Progenitor cell of endocrine pancreas (in vitro differentiated cells): ENCODE measurements around the gene CEND1. TPM values are rescaled to one million over a fixed set of nuclear protein-coding genes. Genes with fewer than 3 reads are reported as not detected.

Experiments
- DNase-seq: peaks from one replicate; pipeline ENCODE4 v3.0.0; 2021; ENCODE audit warnings: low spot score; ENCODE audit not compliant: unreplicated experiment
- H3K27ac Mint-ChIP-seq: 2 replicates; pipeline ENCODE4 v1.8.0; 2021; ENCODE audit warnings: mild to moderate bottlenecking, moderate library complexity, mixed read lengths
- H3K27me3 Mint-ChIP-seq: 2 replicates; pipeline ENCODE4 v1.8.0; 2021; ENCODE audit warnings: mixed read lengths
- H3K36me3 Mint-ChIP-seq: 2 replicates; pipeline ENCODE4 v1.8.0; 2022; ENCODE audit warnings: mixed read lengths; ENCODE audit not compliant: insufficient read depth
- H3K4me1 Mint-ChIP-seq: 2 replicates; pipeline ENCODE4 v1.8.0; 2021; ENCODE audit warnings: low read depth, mixed read lengths
- H3K4me3 Mint-ChIP-seq: 2 replicates; pipeline ENCODE4 v1.8.0; 2021; ENCODE audit warnings: low read depth, mild to moderate bottlenecking, moderate library complexity, mixed read lengths
- H3K9me3 Mint-ChIP-seq: 2 replicates; pipeline ENCODE4 v1.8.0; 2021; ENCODE audit warnings: low read depth, mixed read lengths
- total RNA-seq: library from RNA; stranded (reverse); gene quantifications from 2 replicates; pipeline ENCODE4 v1.2.1, GENCODE V29; 2021
- TF ChIP-seq, protein P1 (sequence below): fragments of 200-600 bp; sonication (generic); IDR thresholded peaks from one replicate; pipeline ENCODE4 v1.5.0; 2021; ENCODE audit warnings: antibody characterized with exemption, mild to moderate bottlenecking; ENCODE audit not compliant: unreplicated experiment

CEND1 gene
- total RNA-seq, 1 donor from 2014 or later: not detected

DNA sequence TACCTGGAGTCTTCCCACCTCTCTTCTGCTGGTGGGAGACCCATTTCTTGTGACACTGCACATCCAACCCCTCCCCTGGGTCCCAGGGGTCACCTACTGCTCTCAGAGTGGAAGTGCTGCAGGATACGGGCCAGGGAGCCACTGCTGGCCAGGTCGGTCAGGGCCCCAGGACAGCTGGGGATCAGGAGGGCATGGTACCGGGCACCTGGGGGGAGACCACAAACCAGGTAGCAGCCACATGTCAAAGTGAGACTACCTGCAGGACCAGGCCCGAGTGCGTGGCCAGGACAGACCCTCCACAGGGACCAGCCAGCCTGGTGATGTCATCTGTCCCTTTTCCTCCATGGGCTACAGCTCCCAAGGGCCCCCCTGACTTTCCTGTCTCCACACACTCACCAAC is 16.5 kb downstream of the CEND1 start:
- Mint-ChIP-seq H3K27ac (no peak overlapping the region), H3K36me3 (no peaks in the 10 kb centered on the region), H3K4me1 (peaks cover 7% of the 10 kb centered on the region), H3K27me3 (no peaks in the 10 kb centered on the region), H3K9me3 (no peaks in the 10 kb centered on the region), H3K4me3 (no peak overlapping the region)
- TF ChIP-seq, protein P1, sequence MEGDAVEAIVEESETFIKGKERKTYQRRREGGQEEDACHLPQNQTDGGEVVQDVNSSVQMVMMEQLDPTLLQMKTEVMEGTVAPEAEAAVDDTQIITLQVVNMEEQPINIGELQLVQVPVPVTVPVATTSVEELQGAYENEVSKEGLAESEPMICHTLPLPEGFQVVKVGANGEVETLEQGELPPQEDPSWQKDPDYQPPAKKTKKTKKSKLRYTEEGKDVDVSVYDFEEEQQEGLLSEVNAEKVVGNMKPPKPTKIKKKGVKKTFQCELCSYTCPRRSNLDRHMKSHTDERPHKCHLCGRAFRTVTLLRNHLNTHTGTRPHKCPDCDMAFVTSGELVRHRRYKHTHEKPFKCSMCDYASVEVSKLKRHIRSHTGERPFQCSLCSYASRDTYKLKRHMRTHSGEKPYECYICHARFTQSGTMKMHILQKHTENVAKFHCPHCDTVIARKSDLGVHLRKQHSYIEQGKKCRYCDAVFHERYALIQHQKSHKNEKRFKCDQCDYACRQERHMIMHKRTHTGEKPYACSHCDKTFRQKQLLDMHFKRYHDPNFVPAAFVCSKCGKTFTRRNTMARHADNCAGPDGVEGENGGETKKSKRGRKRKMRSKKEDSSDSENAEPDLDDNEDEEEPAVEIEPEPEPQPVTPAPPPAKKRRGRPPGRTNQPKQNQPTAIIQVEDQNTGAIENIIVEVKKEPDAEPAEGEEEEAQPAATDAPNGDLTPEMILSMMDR: no peak
- no peak for DNase-seq

DNA sequence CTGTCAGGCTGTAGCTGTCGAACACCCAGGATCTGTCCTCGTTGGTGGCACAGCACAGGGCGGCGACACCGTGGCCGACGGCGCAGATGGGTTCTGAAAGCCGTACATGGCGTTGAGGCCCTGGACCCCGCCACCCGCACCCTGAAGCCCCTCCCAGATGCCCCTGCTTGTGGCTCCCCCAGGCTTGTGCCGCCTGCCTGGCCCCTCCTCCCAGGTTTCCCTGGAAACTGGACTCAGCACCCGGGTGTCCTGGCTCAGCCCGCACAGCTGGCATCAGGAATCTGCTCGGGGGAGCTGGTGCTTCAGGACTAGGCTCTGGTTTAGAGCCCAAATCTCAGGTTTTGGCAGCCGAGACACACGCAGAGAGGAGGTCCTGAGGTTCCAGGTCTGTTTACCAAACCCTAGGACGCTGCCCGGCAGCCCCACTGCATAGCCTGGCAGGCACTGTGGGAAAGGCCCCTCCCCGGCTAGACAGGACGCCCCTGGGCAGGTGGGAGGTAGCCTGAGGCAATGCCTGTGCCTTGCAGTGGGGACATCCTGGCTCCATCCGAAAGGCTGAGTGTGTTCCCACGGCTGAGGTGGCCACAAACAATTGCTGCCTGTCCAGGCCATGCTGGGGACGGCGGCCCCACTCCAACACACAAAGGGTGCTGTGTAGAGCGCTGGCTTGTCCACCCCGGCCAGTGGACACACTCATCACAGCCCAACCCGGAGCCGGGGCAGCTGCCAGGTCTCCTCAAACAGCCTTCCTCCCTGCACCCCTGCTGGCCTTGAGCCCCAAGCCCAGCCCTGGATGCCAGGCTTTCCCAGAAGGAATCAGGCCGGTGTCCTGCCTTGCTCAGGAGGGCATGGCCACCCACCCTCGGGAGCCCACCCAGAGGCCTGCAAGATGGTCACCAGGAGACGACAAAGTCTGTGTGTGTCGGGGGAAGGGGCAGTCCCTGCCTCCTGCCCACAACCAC is 17.2 kb downstream of the CEND1 start:
- H3K4me1 Mint-ChIP-seq: peaks cover 7% of the 10 kb centered on the region
- no peaks in the 10 kb centered on the region for H3K36me3 Mint-ChIP-seq
- TF ChIP-seq, protein P1: no peak
- no peaks in the 10 kb centered on the region for H3K9me3 Mint-ChIP-seq
- no peak overlapping the region for H3K27ac Mint-ChIP-seq
- no peak overlapping the region for H3K4me3 Mint-ChIP-seq
- DNase-seq: no peak
- no peaks in the 10 kb centered on the region for H3K27me3 Mint-ChIP-seq

DNA sequence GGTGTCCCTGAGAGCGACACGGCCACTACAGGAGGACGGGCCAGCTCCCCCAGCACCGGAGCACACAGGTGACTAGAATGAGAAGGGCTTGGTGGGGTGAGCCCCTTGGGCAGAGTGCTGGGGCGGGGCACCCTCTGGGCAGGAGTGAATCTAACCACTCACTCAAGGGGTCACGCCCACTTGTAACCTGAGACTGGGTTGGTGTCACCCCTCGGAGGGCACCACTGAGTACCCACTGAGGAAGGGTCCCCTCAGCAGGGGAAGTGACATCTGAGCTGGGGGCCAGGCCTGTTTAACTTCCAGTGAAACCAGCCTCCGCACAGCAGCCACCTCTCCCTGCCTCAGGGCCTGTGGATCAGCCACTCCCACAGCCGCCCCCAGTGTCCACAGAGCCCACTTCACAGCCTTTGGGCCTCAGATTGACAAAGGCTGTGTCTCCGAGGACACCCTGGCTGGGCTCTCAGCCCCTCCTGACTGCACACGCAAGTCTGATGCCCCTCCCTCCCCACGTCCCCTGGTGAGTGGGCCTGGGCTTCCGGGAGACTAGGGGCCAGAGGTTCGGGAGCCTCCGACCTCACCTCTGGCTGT is 18.2 kb downstream of the CEND1 start:
- H3K27me3 Mint-ChIP-seq: no peaks in the 10 kb centered on the region
- DNase-seq: no peak

DNA sequence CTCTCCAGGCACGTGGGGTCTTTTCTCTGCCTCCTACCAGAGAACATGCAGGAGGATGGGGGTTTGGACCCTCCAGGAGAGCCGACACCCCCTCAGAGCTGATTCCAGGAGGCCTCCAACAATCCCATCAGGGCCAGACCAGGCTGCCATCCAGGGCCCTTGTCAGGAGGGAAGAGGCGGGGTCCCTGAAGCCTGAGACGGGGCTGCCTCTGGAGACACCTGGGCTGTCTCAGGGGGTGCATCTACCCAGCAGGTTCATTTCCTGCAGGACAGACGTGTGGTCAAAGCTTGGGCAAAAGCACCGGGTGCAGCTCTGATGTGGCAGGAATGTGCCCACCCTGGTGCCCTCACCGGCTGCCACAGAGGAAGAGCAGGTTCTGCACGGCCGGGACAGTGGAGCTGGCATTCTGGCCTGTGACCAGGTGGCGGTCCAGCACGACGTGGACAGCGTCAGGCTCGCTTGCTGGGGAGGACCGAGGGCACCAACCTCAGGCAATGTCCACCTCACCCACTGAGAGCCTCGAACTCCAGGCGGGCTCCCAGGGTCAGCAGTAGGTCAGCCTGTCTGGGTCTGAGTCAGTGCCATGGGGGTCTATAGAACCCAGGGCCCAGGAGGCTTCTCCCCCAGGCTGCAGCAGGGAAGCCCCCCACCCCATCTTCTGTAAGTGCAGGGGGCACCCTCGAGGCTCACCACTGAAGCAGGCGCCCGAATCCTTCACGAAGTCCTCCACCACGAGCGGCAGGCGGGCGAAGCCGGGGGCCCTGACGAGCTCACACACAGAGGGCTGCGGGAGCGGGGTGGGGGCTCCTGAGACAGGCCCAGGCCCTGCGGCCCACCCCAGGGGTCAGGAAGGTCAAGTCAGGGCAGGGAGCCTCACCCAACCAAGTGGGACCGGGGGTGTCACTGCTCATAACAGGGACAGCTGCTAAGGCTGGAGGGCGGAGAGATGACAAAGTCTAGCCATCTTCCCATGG is 19.0 kb downstream of the CEND1 start:
- no peak overlapping the region for H3K27ac Mint-ChIP-seq
- H3K4me1 Mint-ChIP-seq: peaks cover 3% of the 10 kb centered on the region
- no peaks in the 10 kb centered on the region for H3K27me3 Mint-ChIP-seq
- no peaks in the 10 kb centered on the region for H3K9me3 Mint-ChIP-seq
- no peak overlapping the region for H3K4me3 Mint-ChIP-seq
- TF ChIP-seq, protein P1: no peak
- no peak for DNase-seq
- peaks cover 1% of the 10 kb centered on the region for H3K36me3 Mint-ChIP-seq

More for the DNA sequence above, 18.2 kb downstream of the CEND1 start:
- Mint-ChIP-seq H3K4me3 (no peak overlapping the region), H3K4me1 (peaks cover 7% of the 10 kb centered on the region), H3K27ac (no peak overlapping the region), H3K9me3 (no peaks in the 10 kb centered on the region), H3K36me3 (no peaks in the 10 kb centered on the region)
- TF ChIP-seq, protein P1: no peak
